ENCODE measurements around the gene DTD1.

The DTD1 gene

DNA sequence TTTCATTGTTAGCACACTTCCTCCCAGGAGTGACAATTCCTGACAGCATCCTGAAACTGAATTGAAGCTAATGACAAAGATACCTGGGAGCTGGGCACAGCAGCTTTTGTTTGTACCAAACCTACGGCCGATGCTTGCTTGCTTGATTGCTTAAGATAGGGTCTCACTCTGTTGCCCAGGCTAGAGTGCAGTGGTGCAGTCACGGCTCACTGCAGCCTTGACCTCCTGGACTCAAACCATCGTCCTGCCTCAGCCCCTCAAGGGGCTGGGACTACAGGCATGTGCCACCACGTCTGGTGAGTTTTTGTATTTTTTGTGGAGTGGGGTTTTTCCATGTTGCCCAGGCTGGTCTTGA is 141.0 kb downstream of the DTD1 start:
- Histone ChIP-seq H3K9me3 (ENCODE audit: control insufficient read depth in 2 of 2, low read length in 2 of 2) (no peaks in the 10 kb centered on the region), H3K4me3 (ENCODE audit: low read length in 2 of 2) (no peak overlapping the region), H3K27me3 (ENCODE audit: control insufficient read depth in 2 of 2, insufficient read depth in 2 of 2, low read length in 2 of 2) (no peaks in the 10 kb centered on the region), H3K27ac (ENCODE audit: low read depth in 2 of 2, low read length in 2 of 2) (no peak overlapping the region), H3K36me3 (ENCODE audit: control insufficient read depth in 2 of 2, insufficient read depth in 2 of 2, low read length in 2 of 2) (no peaks in the 10 kb centered on the region), H3K4me1 (ENCODE audit: control insufficient read depth in 2 of 2, insufficient read depth in 2 of 2, low read length in 2 of 2) (peaks cover 0 to 3% of the 10 kb centered on the region in 2 donors), H3K9ac (ENCODE audit: low read depth in 1 of 2, low read length in 2 of 2) (no peak overlapping the region)

DNA sequence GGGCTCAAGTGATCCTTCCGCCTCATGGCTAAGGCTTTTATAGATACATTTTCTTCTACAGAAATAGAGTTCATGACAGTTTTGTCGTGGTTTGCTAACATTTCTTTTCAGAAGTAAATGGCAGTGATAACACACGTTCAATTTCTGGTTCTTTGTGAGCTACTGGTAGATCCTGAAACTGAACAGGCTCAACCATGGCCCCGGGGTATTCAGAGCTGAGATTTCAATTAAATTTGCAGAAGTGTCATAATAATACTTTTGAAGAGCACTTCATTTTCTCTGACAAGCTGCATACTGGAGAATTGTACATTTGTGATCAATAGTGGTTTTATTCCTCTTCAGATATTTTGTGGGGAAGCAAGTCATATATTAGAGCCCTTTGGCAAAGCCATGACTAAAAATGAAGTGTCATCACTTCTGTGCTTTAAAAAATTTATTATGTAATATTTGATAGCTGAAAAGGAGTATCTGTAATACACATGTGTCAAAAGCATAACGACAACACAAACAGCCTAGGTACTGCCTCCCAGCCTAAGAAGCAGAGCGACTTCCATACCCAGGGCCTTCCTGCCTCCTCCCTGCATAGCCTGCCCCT is 141.5 kb downstream of the DTD1 start:
- Histone ChIP-seq H3K27ac (ENCODE audit: low read depth in 2 of 2, low read length in 2 of 2) (no peak overlapping the region), H3K9me3 (ENCODE audit: control insufficient read depth in 2 of 2, low read length in 2 of 2) (no peaks in the 10 kb centered on the region), H3K36me3 (ENCODE audit: control insufficient read depth in 2 of 2, insufficient read depth in 2 of 2, low read length in 2 of 2) (no peaks in the 10 kb centered on the region), H3K4me1 (ENCODE audit: control insufficient read depth in 2 of 2, insufficient read depth in 2 of 2, low read length in 2 of 2) (peaks cover 0 to 3% of the 10 kb centered on the region in 2 donors), H3K27me3 (ENCODE audit: control insufficient read depth in 2 of 2, insufficient read depth in 2 of 2, low read length in 2 of 2) (no peaks in the 10 kb centered on the region), H3K4me3 (ENCODE audit: low read length in 2 of 2) (no peak overlapping the region), H3K9ac (ENCODE audit: low read depth in 1 of 2, low read length in 2 of 2) (no peak overlapping the region)

DNA sequence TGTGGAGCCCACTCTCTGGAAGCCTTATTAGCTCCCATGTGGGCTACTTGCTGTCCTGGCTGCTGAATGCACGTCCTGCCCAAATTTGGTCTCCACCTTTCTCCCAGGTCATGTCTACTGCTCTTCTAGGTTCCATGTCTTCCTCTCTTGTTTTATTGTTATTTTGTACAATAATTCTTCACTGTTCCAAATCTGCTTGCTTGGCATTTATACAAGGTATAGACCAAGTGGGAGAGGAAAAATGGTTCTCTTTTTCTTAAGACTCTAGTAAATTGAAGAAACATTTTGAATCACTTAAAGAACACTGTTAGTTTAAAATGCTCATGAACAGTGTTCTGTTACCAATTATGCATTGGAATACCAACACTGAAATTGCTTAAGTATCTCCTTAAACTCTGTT is 144.1 kb downstream of the DTD1 start:
- Histone ChIP-seq H3K27me3 (ENCODE audit: control insufficient read depth in 2 of 2, insufficient read depth in 2 of 2, low read length in 2 of 2) (no peaks in the 10 kb centered on the region), H3K4me1 (ENCODE audit: control insufficient read depth in 2 of 2, insufficient read depth in 2 of 2, low read length in 2 of 2) (peaks cover 0 to 3% of the 10 kb centered on the region in 2 donors), H3K4me3 (ENCODE audit: low read length in 2 of 2) (no peak overlapping the region), H3K27ac (ENCODE audit: low read depth in 2 of 2, low read length in 2 of 2) (no peak overlapping the region), H3K9ac (ENCODE audit: low read depth in 1 of 2, low read length in 2 of 2) (no peak overlapping the region), H3K36me3 (ENCODE audit: control insufficient read depth in 2 of 2, insufficient read depth in 2 of 2, low read length in 2 of 2) (no peaks in the 10 kb centered on the region), H3K9me3 (ENCODE audit: control insufficient read depth in 2 of 2, low read length in 2 of 2) (no peaks in the 10 kb centered on the region)

DNA sequence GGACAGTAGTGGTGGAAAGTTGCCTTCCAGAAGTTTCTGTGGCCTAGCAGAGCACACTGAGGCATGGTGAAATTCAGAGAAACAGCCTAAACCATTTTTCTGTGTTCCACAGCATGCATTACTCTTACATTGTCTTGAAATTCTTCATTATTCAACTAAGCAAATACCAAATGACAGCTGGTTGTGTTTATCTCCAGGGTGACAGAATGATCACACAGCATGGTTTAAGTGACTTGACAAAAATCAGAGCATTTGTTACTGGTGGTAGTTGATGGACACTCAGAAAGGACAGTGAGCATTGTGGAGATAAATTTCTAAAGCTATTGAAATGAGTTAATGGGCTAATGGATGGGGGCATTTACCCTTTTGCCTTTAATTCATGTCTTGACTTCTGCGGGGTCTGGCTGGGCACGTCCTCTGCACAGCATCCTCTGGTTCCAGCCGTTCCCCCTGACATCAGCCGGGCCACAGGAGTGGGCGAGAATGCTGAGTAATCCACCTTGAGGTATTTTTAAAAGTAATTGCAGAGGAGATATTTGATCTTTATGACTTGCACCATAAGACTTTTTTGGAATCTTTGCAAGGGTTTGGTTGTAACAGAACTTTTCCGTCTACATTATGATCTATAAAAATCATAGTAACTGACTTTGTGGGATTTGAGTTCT is 146.8 kb downstream of the DTD1 start:
- Histone ChIP-seq H3K9ac (ENCODE audit: low read depth in 1 of 2, low read length in 2 of 2) (no peak overlapping the region), H3K4me3 (ENCODE audit: low read length in 2 of 2) (no peak overlapping the region), H3K27ac (ENCODE audit: low read depth in 2 of 2, low read length in 2 of 2) (no peak overlapping the region), H3K36me3 (ENCODE audit: control insufficient read depth in 2 of 2, insufficient read depth in 2 of 2, low read length in 2 of 2) (no peaks in the 10 kb centered on the region), H3K4me1 (ENCODE audit: control insufficient read depth in 2 of 2, insufficient read depth in 2 of 2, low read length in 2 of 2) (peaks cover 0 to 3% of the 10 kb centered on the region in 2 donors), H3K27me3 (ENCODE audit: control insufficient read depth in 2 of 2, insufficient read depth in 2 of 2, low read length in 2 of 2) (no peaks in the 10 kb centered on the region), H3K9me3 (ENCODE audit: control insufficient read depth in 2 of 2, low read length in 2 of 2) (no peaks in the 10 kb centered on the region)

DNA sequence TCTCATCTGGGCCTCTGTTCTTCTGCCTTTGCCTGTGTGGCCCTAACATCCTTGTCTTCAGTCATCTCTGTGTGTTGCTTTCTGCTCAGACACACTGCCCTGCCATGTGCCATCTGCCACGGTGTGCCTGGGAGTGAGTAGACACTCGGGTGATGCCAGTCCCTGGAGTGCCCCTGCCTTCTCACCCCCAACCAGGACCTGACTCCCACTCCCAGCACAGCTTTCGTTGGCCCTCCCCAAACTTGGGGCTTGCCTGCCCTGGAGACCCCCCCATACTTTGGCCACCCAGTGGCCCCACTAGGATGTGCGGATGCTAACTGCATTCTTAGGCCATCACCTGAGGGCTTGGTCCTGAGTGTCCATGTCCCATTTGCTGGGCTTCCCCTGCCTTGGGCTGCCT is 149.3 kb downstream of the DTD1 start:
- Histone ChIP-seq H3K9me3 (ENCODE audit: control insufficient read depth in 2 of 2, low read length in 2 of 2) (no peaks in the 10 kb centered on the region), H3K9ac (ENCODE audit: low read depth in 1 of 2, low read length in 2 of 2) (no peak overlapping the region), H3K27ac (ENCODE audit: low read depth in 2 of 2, low read length in 2 of 2) (peak overlapping the region in 1 of 2 donors; percentile 10)

DNA sequence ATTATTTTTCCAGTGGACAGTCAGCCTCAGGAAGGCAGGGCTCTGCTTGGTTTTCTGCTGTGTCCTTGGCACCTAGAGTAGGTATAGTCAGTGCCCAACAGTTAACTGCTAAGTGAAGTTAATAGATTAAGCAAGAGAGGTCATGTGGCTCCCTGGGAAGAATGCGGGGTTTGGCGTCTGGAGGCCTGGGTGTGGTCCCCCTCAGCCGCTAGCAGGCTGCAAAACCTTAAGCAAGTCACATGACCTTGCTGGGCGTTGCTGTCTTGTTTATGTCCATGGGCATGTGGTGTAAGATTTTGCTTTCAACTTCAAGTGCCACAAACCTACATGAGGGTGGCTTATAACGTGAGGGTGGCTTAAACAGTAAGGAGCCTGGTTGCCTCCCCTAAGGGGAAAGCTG is 150.2 kb downstream of the DTD1 start:
- Histone ChIP-seq H3K4me1 (ENCODE audit: control insufficient read depth in 2 of 2, insufficient read depth in 2 of 2, low read length in 2 of 2) (peaks cover 0 to 3% of the 10 kb centered on the region in 2 donors), H3K9ac (ENCODE audit: low read depth in 1 of 2, low read length in 2 of 2) (no peak overlapping the region), H3K4me3 (ENCODE audit: low read length in 2 of 2) (no peak overlapping the region), H3K27ac (ENCODE audit: low read depth in 2 of 2, low read length in 2 of 2) (peak overlapping the region; percentile 68 to 74), H3K9me3 (ENCODE audit: control insufficient read depth in 2 of 2, low read length in 2 of 2) (no peaks in the 10 kb centered on the region), H3K36me3 (ENCODE audit: control insufficient read depth in 2 of 2, insufficient read depth in 2 of 2, low read length in 2 of 2) (no peaks in the 10 kb centered on the region), H3K27me3 (ENCODE audit: control insufficient read depth in 2 of 2, insufficient read depth in 2 of 2, low read length in 2 of 2) (no peaks in the 10 kb centered on the region)

More for the DNA sequence above, 149.3 kb downstream of the DTD1 start:
- Histone ChIP-seq H3K4me1 (ENCODE audit: control insufficient read depth in 2 of 2, insufficient read depth in 2 of 2, low read length in 2 of 2) (peaks cover 0 to 3% of the 10 kb centered on the region in 2 donors), H3K36me3 (ENCODE audit: control insufficient read depth in 2 of 2, insufficient read depth in 2 of 2, low read length in 2 of 2) (no peaks in the 10 kb centered on the region), H3K27me3 (ENCODE audit: control insufficient read depth in 2 of 2, insufficient read depth in 2 of 2, low read length in 2 of 2) (no peaks in the 10 kb centered on the region), H3K4me3 (ENCODE audit: low read length in 2 of 2) (no peak overlapping the region)

DNA sequence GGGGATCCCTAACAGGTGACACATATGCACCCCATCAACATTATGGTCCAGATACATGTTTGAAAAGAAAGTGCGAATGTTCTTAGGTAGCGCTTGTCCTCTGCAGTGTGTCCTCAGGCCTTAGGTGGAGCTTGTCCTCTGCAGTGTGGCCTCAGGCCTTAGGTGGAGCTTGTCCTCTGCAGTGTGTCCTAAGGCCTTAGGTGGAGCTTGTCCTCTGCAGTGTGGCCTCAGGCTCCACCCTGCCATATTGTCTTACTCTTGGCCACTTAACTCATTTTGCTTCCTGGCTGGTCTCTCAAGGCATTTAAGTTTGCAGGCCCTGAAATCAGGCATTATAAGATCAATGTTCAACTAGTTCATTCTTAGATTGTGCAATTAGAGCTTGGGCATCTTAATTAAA is 151.0 kb downstream of the DTD1 start:
- H3K27ac ChIP-seq (ENCODE audit: low read depth in 2 of 2, low read length in 2 of 2), result peak overlapping the region; percentile 68 to 74
- no peaks in the 10 kb centered on the region for H3K9me3 ChIP-seq (ENCODE audit: control insufficient read depth in 2 of 2, low read length in 2 of 2)
- H3K4me1 ChIP-seq (ENCODE audit: control insufficient read depth in 2 of 2, insufficient read depth in 2 of 2, low read length in 2 of 2), result peaks cover 0 to 3% of the 10 kb centered on the region in 2 donors
- H3K27me3 ChIP-seq (ENCODE audit: control insufficient read depth in 2 of 2, insufficient read depth in 2 of 2, low read length in 2 of 2), result no peaks in the 10 kb centered on the region
- no peaks in the 10 kb centered on the region for H3K36me3 ChIP-seq (ENCODE audit: control insufficient read depth in 2 of 2, insufficient read depth in 2 of 2, low read length in 2 of 2)
- H3K4me3 ChIP-seq (ENCODE audit: low read length in 2 of 2), result no peak overlapping the region
- H3K9ac ChIP-seq (ENCODE audit: low read depth in 1 of 2, low read length in 2 of 2), result no peak overlapping the region

DNA sequence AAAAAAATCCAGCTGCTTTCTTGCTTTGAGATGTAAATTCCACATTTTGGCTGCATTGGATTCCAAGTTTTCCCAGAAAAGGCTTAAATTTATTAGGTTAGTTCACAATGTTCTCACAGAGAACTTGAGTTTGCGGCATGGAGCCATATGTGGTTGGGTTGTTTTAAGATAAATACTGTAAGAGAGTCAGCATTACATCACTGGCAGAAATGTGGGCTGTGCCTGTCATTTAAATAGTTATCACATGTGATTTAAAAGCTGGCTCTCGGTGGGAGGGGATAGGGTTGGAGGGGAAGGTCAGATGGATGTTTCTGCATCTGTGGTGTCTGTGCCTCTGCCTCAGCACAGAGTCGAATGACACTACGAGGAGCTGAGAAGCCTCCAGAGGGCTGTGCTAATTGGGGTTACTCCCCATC is 151.9 kb downstream of the DTD1 start:
- Histone ChIP-seq H3K9ac (ENCODE audit: low read depth in 1 of 2, low read length in 2 of 2) (no peak overlapping the region), H3K27ac (ENCODE audit: low read depth in 2 of 2, low read length in 2 of 2) (peak overlapping the region in 1 of 2 donors; percentile 14), H3K4me3 (ENCODE audit: low read length in 2 of 2) (no peak overlapping the region)

DNA sequence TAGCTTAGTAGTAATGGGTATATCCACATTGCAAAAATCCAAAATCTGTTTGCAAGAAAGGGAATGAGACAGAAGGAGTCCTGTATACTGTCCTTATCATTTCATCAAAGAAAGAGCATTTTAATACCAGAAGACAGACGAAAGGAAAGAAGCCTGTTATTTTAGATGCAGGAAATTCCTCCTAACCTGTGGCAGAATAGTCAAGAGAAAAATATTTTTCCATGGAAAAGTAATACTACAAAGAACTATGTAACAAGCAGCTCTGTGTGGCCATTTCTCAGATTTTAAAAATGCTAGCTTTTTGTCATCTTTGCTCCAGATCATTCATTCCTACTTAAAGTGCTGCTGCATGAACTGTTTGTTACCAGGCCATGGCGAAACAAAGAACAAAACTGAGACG is 152.9 kb downstream of the DTD1 start:
- Histone ChIP-seq H3K27ac (ENCODE audit: low read depth in 2 of 2, low read length in 2 of 2) (no peak overlapping the region), H3K4me3 (ENCODE audit: low read length in 2 of 2) (no peak overlapping the region), H3K27me3 (ENCODE audit: control insufficient read depth in 2 of 2, insufficient read depth in 2 of 2, low read length in 2 of 2) (no peaks in the 10 kb centered on the region), H3K4me1 (ENCODE audit: control insufficient read depth in 2 of 2, insufficient read depth in 2 of 2, low read length in 2 of 2) (peaks cover 0 to 3% of the 10 kb centered on the region in 2 donors), H3K9ac (ENCODE audit: low read depth in 1 of 2, low read length in 2 of 2) (no peak overlapping the region), H3K36me3 (ENCODE audit: control insufficient read depth in 2 of 2, insufficient read depth in 2 of 2, low read length in 2 of 2) (no peaks in the 10 kb centered on the region), H3K9me3 (ENCODE audit: control insufficient read depth in 2 of 2, low read length in 2 of 2) (no peaks in the 10 kb centered on the region)

More for the DNA sequence above, 151.9 kb downstream of the DTD1 start:
- H3K36me3 ChIP-seq (ENCODE audit: control insufficient read depth in 2 of 2, insufficient read depth in 2 of 2, low read length in 2 of 2), result no peaks in the 10 kb centered on the region
- no peaks in the 10 kb centered on the region for H3K27me3 ChIP-seq (ENCODE audit: control insufficient read depth in 2 of 2, insufficient read depth in 2 of 2, low read length in 2 of 2)
- H3K4me1 ChIP-seq (ENCODE audit: control insufficient read depth in 2 of 2, insufficient read depth in 2 of 2, low read length in 2 of 2), result peaks cover 0 to 3% of the 10 kb centered on the region in 2 donors
- H3K9me3 ChIP-seq (ENCODE audit: control insufficient read depth in 2 of 2, low read length in 2 of 2), result no peaks in the 10 kb centered on the region

DNA sequence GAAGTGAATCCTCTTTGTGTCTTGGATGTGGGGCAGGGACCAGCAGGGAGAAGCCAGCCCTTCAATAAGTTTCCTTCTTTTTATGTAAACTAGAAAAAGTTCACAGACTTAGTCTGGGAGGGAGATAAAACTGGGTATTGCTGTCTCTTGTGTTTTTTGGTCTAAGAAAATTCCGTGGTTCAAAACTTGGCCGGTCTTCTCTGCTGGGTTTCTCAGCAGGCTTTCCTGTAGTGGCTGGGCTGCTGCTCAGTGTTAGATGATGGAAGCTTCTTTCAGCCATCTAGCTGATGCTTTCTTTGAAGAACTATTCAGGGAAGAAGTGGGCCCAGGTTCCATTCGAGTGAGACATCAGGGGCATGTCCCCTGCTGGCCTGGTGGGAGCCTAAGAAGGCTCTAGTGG is 155.0 kb downstream of the DTD1 start:
- Histone ChIP-seq H3K9me3 (ENCODE audit: control insufficient read depth in 2 of 2, low read length in 2 of 2) (no peaks in the 10 kb centered on the region), H3K36me3 (ENCODE audit: control insufficient read depth in 2 of 2, insufficient read depth in 2 of 2, low read length in 2 of 2) (no peaks in the 10 kb centered on the region), H3K9ac (ENCODE audit: low read depth in 1 of 2, low read length in 2 of 2) (no peak overlapping the region), H3K27me3 (ENCODE audit: control insufficient read depth in 2 of 2, insufficient read depth in 2 of 2, low read length in 2 of 2) (no peaks in the 10 kb centered on the region), H3K4me1 (ENCODE audit: control insufficient read depth in 2 of 2, insufficient read depth in 2 of 2, low read length in 2 of 2) (peaks cover 0 to 3% of the 10 kb centered on the region in 2 donors), H3K27ac (ENCODE audit: low read depth in 2 of 2, low read length in 2 of 2) (no peak overlapping the region), H3K4me3 (ENCODE audit: low read length in 2 of 2) (no peak overlapping the region)

Data from mucosa of rectum (tissue), 2 donors.